ENCODE data around the gene SLC9A3. TPM values are rescaled to one million over a fixed set of nuclear protein-coding genes. Genes with fewer than 3 reads are reported as not detected.

SLC9A3 gene
- total RNA-seq, 1 donor = 1.8 TPM

GRCh38 chr5:526456-527088 is 2.3 kb upstream of the SLC9A3 start:
- H3K4me3 ChIP-seq (ENCODE audit: low read length) = no peak overlapping the region
- H3K4me1 ChIP-seq (ENCODE audit: insufficient read depth, low read length) = peaks cover 40% of the 10 kb centered on the region
- peaks cover 54% of the 10 kb centered on the region for H3K27me3 ChIP-seq (ENCODE audit: insufficient read depth, low read length)
- no peaks in the 10 kb centered on the region for H3K9me3 ChIP-seq (ENCODE audit: low read depth, low read length)

- Histone ChIP-seq H3K4me3 (ENCODE audit: low read length) (no peak overlapping the region), H3K9me3 (ENCODE audit: low read depth, low read length) (no peaks in the 10 kb centered on the region), H3K4me1 (ENCODE audit: insufficient read depth, low read length) (peaks cover 34% of the 10 kb centered on the region), H3K27me3 (ENCODE audit: insufficient read depth, low read length) (peaks cover 50% of the 10 kb centered on the region)
These were observed 1.7 kb upstream of the SLC9A3 start for GRCh38 chr5:525916-526315.

GRCh38 chr5:524973-525761 is 918 bp upstream of the SLC9A3 start:
- Histone ChIP-seq H3K4me3 (ENCODE audit: low read length) (no peak overlapping the region), H3K27me3 (ENCODE audit: insufficient read depth, low read length) (peaks cover 50% of the 10 kb centered on the region), H3K4me1 (ENCODE audit: insufficient read depth, low read length) (peaks cover 26% of the 10 kb centered on the region), H3K9me3 (ENCODE audit: low read depth, low read length) (no peaks in the 10 kb centered on the region)

DNA sequence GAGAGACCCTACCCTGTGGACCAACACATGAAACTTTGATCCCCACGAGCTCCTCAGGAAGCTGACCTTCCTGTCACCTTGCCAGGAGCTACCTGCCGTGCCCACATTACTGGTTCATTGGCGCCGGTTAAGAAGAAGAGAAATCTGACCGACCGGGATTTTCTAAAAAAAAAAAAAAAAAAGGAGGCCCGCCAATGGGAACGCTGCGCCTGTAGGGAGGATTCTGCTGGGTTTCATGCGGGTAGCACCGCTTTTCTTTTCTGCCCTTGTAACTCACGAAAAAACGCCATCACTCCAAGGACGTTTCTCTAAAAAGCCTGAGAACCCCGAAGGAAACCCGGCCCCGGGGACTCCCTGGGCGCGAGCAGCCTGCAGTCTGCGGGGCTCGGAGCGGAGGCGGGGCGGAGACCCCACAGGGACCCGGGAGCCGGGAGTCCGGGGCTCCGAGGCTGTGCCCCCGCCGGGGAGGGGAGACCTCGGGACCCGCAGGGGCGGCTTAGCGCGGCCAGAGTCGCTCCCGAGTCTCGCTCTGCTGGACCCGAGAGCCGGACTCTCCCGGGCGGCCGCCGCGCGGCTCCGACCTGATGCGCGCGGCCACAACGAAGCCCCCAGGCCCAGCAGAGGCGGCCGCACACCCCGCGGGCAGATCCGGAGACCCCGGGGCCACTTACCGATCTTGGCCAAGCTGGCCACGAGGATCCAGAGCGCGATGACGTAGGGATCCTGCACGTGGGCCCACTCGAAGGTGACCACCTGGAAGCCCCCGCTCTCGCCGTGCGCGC is 617 bp downstream of the SLC9A3 start:
- H3K27me3 ChIP-seq (ENCODE audit: insufficient read depth, low read length) = peaks cover 44% of the 10 kb centered on the region
- H3K4me3 ChIP-seq (ENCODE audit: low read length) = no peak overlapping the region
- H3K4me1 ChIP-seq (ENCODE audit: insufficient read depth, low read length) = peaks cover 12% of the 10 kb centered on the region
- no peaks in the 10 kb centered on the region for H3K9me3 ChIP-seq (ENCODE audit: low read depth, low read length)

DNA sequence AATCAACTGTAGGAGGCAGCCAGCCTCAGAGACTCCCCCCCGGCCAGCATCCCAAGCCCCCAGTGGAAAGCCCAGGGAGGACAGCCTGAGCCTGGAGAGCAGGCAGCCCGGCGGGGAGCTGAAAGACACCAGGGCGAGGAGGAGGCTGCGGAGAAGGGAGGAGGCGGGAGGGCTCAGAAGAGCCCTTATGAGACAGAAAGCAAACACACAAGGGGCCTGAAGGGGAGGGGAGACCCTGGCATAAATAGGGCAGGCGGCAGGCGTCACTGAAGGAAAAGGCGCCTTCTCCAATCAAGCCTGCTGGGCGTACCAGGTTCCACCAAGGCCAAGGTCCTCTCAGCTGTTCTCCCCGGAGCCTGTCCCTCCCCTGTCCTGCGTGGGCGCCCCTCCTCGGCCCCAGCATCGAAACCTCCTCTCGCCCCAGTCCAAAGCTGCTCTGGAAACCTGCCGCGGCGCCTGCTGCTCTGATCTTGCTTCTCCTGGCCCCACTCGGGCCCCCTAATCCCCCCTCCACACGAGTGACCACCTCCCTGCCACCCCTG is 1.3 kb downstream of the SLC9A3 start:
- H3K4me1 ChIP-seq (ENCODE audit: insufficient read depth, low read length) = peaks cover 12% of the 10 kb centered on the region
- peaks cover 44% of the 10 kb centered on the region for H3K27me3 ChIP-seq (ENCODE audit: insufficient read depth, low read length)
- H3K9me3 ChIP-seq (ENCODE audit: low read depth, low read length) = no peaks in the 10 kb centered on the region
- H3K4me3 ChIP-seq (ENCODE audit: low read length) = no peak overlapping the region

- Histone ChIP-seq H3K4me3 (ENCODE audit: low read length) (no peak overlapping the region), H3K9me3 (ENCODE audit: low read depth, low read length) (no peaks in the 10 kb centered on the region), H3K27me3 (ENCODE audit: insufficient read depth, low read length) (peaks cover 35% of the 10 kb centered on the region), H3K4me1 (ENCODE audit: insufficient read depth, low read length) (peaks cover 4% of the 10 kb centered on the region)
These were observed 2.1 kb downstream of the SLC9A3 start for GRCh38 chr5:522116-522515.

DNA sequence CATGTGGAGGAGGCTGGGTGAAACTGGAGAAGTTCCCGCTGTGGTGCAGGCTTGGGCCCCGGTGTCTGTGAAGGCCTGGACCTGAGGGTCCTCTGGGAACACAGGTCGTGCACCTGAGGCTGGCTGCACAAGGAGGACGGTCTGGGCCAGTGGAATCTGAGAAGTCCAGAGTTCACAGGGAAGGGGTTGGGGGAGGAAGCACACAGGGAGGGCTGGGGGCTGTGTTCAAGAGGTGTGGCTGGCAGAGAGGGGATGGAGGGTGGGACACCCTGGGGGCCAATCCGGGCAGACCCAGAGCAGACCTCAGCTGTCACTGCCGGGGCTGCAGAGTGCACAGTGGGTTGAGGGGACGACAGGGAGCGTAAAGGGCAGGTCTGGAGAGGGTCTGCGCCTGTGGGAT is 2.6 kb downstream of the SLC9A3 start:
- Histone ChIP-seq H3K27me3 (ENCODE audit: insufficient read depth, low read length) (peaks cover 31% of the 10 kb centered on the region), H3K9me3 (ENCODE audit: low read depth, low read length) (no peaks in the 10 kb centered on the region), H3K4me1 (ENCODE audit: insufficient read depth, low read length) (no peaks in the 10 kb centered on the region), H3K4me3 (ENCODE audit: low read length) (no peak overlapping the region)

- no peaks in the 10 kb centered on the region for H3K4me1 ChIP-seq (ENCODE audit: insufficient read depth, low read length)
- no peaks in the 10 kb centered on the region for H3K9me3 ChIP-seq (ENCODE audit: low read depth, low read length)
- peaks cover 22% of the 10 kb centered on the region for H3K27me3 ChIP-seq (ENCODE audit: insufficient read depth, low read length)
- H3K4me3 ChIP-seq (ENCODE audit: low read length) = no peak overlapping the region
These were observed 3.4 kb downstream of the SLC9A3 start for GRCh38 chr5:520850-521226.

DNA sequence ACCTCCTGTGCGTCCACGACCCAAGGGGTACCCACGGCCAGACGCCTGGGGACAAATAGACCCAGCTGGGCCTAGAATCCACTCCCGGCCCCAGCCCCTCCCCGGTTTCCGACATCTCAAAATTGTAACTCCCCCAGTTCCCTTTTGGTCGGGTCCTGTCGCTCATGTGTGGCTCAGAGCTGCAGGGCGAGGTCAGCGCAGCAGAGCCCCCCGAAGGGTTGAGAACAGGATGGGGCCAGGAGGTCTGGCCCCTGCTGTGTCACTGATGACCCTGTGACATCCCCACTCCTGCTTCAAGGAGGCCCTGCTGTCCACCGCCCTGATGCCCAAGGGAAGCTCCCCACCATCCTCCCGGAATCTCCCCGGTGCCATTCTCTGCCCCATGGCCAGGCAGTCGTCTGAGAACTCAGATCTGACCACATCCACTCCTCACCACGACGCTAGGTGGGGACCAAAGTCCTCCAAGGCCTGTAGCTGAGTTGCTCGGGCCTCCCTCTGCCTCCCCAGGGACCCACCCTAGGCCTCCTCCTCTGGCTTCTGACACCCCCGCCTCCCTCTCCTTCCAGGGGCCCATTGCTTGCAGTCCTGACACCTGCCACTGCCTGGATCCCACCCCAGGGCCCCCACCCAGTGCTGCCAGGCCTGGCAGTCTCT is 3.9 kb downstream of the SLC9A3 start:
- no peaks in the 10 kb centered on the region for H3K4me1 ChIP-seq (ENCODE audit: insufficient read depth, low read length)

GRCh38 chr5:518721-519120 is 5.5 kb downstream of the SLC9A3 start:
- H3K27me3 ChIP-seq (ENCODE audit: insufficient read depth, low read length) = peaks cover 12% of the 10 kb centered on the region
- H3K4me3 ChIP-seq (ENCODE audit: low read length) = no peak overlapping the region
- no peaks in the 10 kb centered on the region for H3K4me1 ChIP-seq (ENCODE audit: insufficient read depth, low read length)
- H3K9me3 ChIP-seq (ENCODE audit: low read depth, low read length) = no peaks in the 10 kb centered on the region

More for the DNA sequence above, 3.9 kb downstream of the SLC9A3 start:
- Histone ChIP-seq H3K27me3 (ENCODE audit: insufficient read depth, low read length) (peaks cover 17% of the 10 kb centered on the region), H3K9me3 (ENCODE audit: low read depth, low read length) (no peaks in the 10 kb centered on the region), H3K4me3 (ENCODE audit: low read length) (no peak overlapping the region)

- Histone ChIP-seq H3K27me3 (ENCODE audit: insufficient read depth, low read length) (peaks cover 4% of the 10 kb centered on the region), H3K4me3 (ENCODE audit: low read length) (no peak overlapping the region), H3K9me3 (ENCODE audit: low read depth, low read length) (no peaks in the 10 kb centered on the region), H3K4me1 (ENCODE audit: insufficient read depth, low read length) (no peaks in the 10 kb centered on the region)
These were observed 6.6 kb downstream of the SLC9A3 start for GRCh38 chr5:517535-518100.

DNA sequence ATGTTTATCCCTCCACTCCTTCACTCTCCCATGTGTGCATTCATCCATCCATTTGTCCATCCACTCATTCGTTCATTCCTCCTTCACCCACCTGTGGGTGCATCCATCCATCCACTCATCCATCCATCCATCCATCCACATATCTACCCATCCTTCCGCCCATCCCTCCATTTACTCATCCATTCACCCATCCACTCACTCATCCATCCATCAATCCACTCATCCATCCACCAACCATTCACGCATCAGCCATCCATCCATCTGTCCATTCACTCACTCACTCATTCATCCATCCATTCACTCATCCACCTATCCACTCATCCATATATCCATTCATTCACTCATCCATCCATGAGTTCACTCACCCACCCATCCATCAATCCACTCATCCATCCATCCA is 7.3 kb downstream of the SLC9A3 start:
- H3K4me1 ChIP-seq (ENCODE audit: insufficient read depth, low read length) = no peaks in the 10 kb centered on the region
- H3K4me3 ChIP-seq (ENCODE audit: low read length) = no peak overlapping the region
- no peaks in the 10 kb centered on the region for H3K9me3 ChIP-seq (ENCODE audit: low read depth, low read length)
- peaks cover 1% of the 10 kb centered on the region for H3K27me3 ChIP-seq (ENCODE audit: insufficient read depth, low read length)

- no peak overlapping the region for H3K4me3 ChIP-seq (ENCODE audit: low read length)
- H3K27me3 ChIP-seq (ENCODE audit: insufficient read depth, low read length) = no peaks in the 10 kb centered on the region
- no peaks in the 10 kb centered on the region for H3K4me1 ChIP-seq (ENCODE audit: insufficient read depth, low read length)
- no peaks in the 10 kb centered on the region for H3K9me3 ChIP-seq (ENCODE audit: low read depth, low read length)
These were observed 7.8 kb downstream of the SLC9A3 start for GRCh38 chr5:516338-516925.

DNA sequence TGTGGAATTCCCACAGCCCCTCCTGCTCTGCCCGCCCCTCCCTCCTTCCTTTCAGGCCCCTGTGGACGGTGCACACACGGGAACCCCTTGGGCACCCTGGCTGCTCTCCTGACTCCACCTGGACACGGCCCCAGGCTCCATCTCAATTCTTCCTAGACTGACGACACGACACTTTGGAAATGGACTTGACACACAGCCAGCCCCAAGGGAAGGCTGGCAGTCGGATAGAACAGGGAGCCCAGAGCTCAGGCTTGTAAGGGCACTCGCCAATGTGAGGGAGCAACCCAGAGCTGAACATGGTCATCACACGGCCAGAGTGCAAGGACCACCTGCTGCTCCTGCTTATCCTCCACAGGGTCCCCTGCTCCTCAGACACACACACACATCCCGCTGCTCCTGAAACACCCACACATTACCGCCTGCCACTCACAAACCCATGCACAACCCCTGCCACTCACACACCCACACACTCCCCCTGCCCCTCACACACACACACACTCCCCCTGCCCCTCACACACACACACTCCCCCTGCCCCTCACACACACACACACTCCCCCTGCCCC is 8.9 kb downstream of the SLC9A3 start:
- Histone ChIP-seq H3K27me3 (ENCODE audit: insufficient read depth, low read length) (no peaks in the 10 kb centered on the region), H3K4me3 (ENCODE audit: low read length) (no peak overlapping the region), H3K9me3 (ENCODE audit: low read depth, low read length) (no peaks in the 10 kb centered on the region), H3K4me1 (ENCODE audit: insufficient read depth, low read length) (no peaks in the 10 kb centered on the region)

All from mononuclear cell (primary cell).